CD4-positive, alpha-beta T cell (primary cell): ENCODE measurements around the gene ARL10. TPM values are rescaled to one million over a fixed set of nuclear protein-coding genes. Genes with fewer than 3 reads are reported as not detected.

Experiments used
- ATAC-seq: fragments of 200-7000 bp; cut with Tn5 transposase; one replicate; pipeline ENCODE4 v1.10.0; 2022; ENCODE audit warnings: mild to moderate bottlenecking; ENCODE audit not compliant: poor library complexity
- CTCF ChIA-PET: fragments of 350-600 bp; sonication (Branson Sonifier 250); formaldehyde crosslinking; loops from one replicate; lab custom pipeline; 2021; ENCODE audit warnings: antibody characterized with exemption, inconsistent platforms; lab: Charles Lee
- POLR2A ChIA-PET: fragments of 350-600 bp; sonication (Branson Sonifier 250); formaldehyde crosslinking; loops from one replicate; lab custom pipeline; 2021; ENCODE audit warnings: antibody characterized with exemption, inconsistent platforms; lab: Charles Lee
- DNase-seq, 14 experiments: peaks; one replicate each; pipeline ENCODE4 v3.0.0-alpha.2; 2013 to 2020; ENCODE audit warnings: mixed read lengths in 2 of 14
- H3K27ac ChIP-seq, 2 donors: one replicate each; pipeline versions ENCODE4 v1.5.1 to v1.7.0; 2013; ENCODE audit warnings: low read length in 2 of 2, low read depth in 1 of 2, mild to moderate bottlenecking in 1 of 2
- H3K27me3 ChIP-seq, 2 experiments: 1 replicate in 1 of 2; 2 replicates in 1 of 2; pipeline versions ENCODE4 v1.6.1 to v1.7.0; 2013; ENCODE audit warnings: low read length in 2 of 2, control low read depth in 1 of 2, mild to moderate bottlenecking in 1 of 2, moderate library complexity in 1 of 2; ENCODE audit not compliant: insufficient read depth in 2 of 2, control insufficient read depth in 1 of 2
- H3K36me3 ChIP-seq: one replicate; pipeline ENCODE4 v1.6.1; 2013; ENCODE audit warnings: low read length, control low read depth; ENCODE audit not compliant: insufficient read depth
- H3K4me1 ChIP-seq: one replicate; pipeline ENCODE4 v1.6.1; 2013; ENCODE audit warnings: low read length, control low read depth; ENCODE audit not compliant: insufficient read depth
- H3K4me3 ChIP-seq: one replicate; pipeline ENCODE4 v1.5.1; 2013; ENCODE audit warnings: mild to moderate bottlenecking, low read length, moderate library complexity
- H3K9me3 ChIP-seq, 2 experiments: 1 replicate in 1 of 2; 2 replicates in 1 of 2; pipeline versions ENCODE4 v1.6.1 to v1.7.0; 2013; ENCODE audit warnings: low read length in 2 of 2, mild to moderate bottlenecking in 2 of 2, control low read depth in 1 of 2, moderate library complexity in 1 of 2; ENCODE audit not compliant: control insufficient read depth in 1 of 2, insufficient read depth in 1 of 2
- H3K27ac Mint-ChIP-seq: one replicate; pipeline ENCODE4 v1.8.0; 2020; ENCODE audit warnings: mixed read lengths
- H3K27me3 Mint-ChIP-seq: one replicate; pipeline ENCODE4 v1.8.0; 2021; ENCODE audit warnings: mixed read lengths
- H3K36me3 Mint-ChIP-seq: one replicate; pipeline ENCODE4 v1.8.0; 2021; ENCODE audit warnings: low read depth, mixed read lengths
- H3K4me1 Mint-ChIP-seq: one replicate; pipeline ENCODE4 v1.8.0; 2021; ENCODE audit warnings: low read depth, mixed read lengths
- H3K4me3 Mint-ChIP-seq: one replicate; pipeline ENCODE4 v1.8.0; 2020; ENCODE audit warnings: mild to moderate bottlenecking, mixed read lengths
- H3K9me3 Mint-ChIP-seq: one replicate; pipeline ENCODE4 v1.8.0; 2020; ENCODE audit warnings: mixed read lengths
- CTCF ChIP-seq: fragments of 200-600 bp; IDR thresholded peaks from one replicate; pipeline ENCODE4 v1.8.0; 2022; ENCODE audit warnings: antibody characterized with exemption, mild to moderate bottlenecking
- intact Hi-C, 2 experiments: fragments of 100-400 bp; cut with DNase I in 1 of 2; cut with micrococcal nuclease in 1 of 2; formaldehyde crosslinking; loops; one replicate each; pipeline versions ENCODE4 v1.15.1 to v1.9.0; 2023 to 2025; cut with DNase I, micrococcal nuclease
- total RNA-seq, 174 experiments: library from RNA in 2 of 174; stranded (reverse) in 2 of 174; gene quantifications; one replicate each; pipeline ENCODE4 v1.2.3 and lab custom pipeline; 2021 to 2026

Gene ARL10
- total RNA-seq, 2 experiments from 2014 or later = 3.2 to 4.4 TPM

GRCh38 chr5:176394096-176394495, 28.8 kb downstream of the ARL10 start:
- H3K4me1 Mint-ChIP-seq = peaks cover 5% of the 10 kb centered on the region
- Histone ChIP-seq H3K36me3 (peaks cover 25% of the 10 kb centered on the region), H3K4me1 (peaks cover 13% of the 10 kb centered on the region), H3K27ac (no peak overlapping the region), H3K9me3 (peaks cover 0 to 5% of the 10 kb centered on the region in 2 experiments), H3K27me3 (no peaks in the 10 kb centered on the region), H3K4me3 (no peak overlapping the region)
- TF ChIP-seq CTCF = no peak
- H3K36me3 Mint-ChIP-seq = peaks cover 44% of the 10 kb centered on the region
- ChIA-PET POLR2A (no interaction called here), CTCF (no interaction called here)
- ATAC-seq = no peak
- no peak overlapping the region for H3K27ac Mint-ChIP-seq
- DNase-seq = peak in 1 of 14 experiments; percentile 10
- no peaks in the 10 kb centered on the region for H3K9me3 Mint-ChIP-seq
- H3K4me3 Mint-ChIP-seq = no peak overlapping the region
- intact Hi-C loops = no loop called here
- no peaks in the 10 kb centered on the region for H3K27me3 Mint-ChIP-seq

DNA sequence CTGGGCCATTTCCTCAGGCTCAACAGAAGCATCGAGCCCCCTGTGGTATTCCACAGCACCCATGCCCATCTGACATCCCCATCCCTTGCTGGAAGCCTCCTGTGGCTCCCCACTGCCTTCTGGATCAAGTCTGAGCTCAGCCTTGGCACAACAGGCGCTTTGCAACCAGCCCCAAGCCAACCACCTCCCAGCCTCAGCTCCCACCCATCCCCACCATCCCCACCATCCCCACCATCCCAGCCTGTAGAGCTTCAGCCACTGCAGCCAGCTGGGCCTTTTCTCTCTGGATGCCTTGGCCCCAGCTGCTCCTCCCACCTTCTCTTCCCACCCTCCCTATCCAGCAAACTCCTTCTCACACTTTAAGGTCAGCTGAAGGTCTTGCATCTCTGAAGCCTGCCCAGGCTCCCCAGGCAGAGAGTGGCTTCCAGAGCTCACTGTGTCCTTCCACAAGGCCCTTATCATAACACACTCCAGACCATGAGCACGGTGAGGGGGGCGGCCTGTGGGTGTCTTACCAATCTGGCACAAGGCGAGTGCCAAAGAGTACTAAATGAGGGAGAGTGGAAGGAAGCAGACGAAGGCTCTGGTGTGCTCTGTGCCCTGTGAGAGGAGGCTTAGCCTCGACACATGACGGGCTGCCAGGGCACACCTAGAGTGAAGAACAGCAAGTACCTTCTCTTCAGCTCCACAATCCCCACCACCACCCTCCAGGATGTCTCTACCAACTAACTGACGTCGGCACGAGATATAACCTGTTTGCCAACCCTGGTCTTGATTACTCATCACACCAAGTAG, 29.8 kb downstream of the ARL10 start:
- Mint-ChIP-seq H3K27ac (no peak overlapping the region), H3K9me3 (no peaks in the 10 kb centered on the region), H3K27me3 (no peaks in the 10 kb centered on the region), H3K36me3 (peaks cover 37% of the 10 kb centered on the region), H3K4me1 (no peaks in the 10 kb centered on the region), H3K4me3 (no peak overlapping the region)
- H3K9me3 ChIP-seq = peaks cover 0 to 5% of the 10 kb centered on the region in 2 experiments
- intact Hi-C loops = no loop called here
- TF ChIP-seq CTCF = no peak
- H3K27ac ChIP-seq = no peak overlapping the region
- DNase-seq (peak in 1 of 14 experiments; percentile 7), ATAC-seq (no peak)
- no peak overlapping the region for H3K4me3 ChIP-seq
- H3K4me1 ChIP-seq = peaks cover 3% of the 10 kb centered on the region
- no peaks in the 10 kb centered on the region for H3K27me3 ChIP-seq
- ChIA-PET POLR2A (no interaction called here), CTCF (no interaction called here)
- peaks cover 25% of the 10 kb centered on the region for H3K36me3 ChIP-seq

DNA sequence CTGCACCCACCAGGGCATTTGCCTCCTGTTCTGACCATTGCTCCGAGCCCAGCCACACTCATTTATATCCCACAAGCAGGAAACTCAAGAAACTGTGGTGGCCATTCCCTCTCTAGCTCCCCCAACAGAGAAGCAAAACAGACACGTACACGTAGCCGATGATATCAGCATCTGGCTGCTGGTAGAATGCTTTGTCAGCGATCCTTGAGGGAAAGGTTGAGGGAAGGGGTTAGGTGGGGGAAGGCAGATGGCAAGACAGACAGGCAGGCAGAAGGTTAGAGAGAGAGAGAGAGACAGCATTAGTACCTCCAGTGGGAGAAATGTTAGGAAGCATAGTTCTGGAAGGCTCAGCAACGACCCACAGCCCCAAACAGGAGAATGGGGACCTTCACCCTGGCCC, 31.0 kb downstream of the ARL10 start:
- no peak for ATAC-seq
- H3K27me3 ChIP-seq = no peaks in the 10 kb centered on the region
- intact Hi-C loops = no loop called here
- no peaks in the 10 kb centered on the region for H3K4me1 ChIP-seq
- no peak for DNase-seq
- Mint-ChIP-seq H3K4me1 (no peaks in the 10 kb centered on the region), H3K36me3 (peaks cover 48% of the 10 kb centered on the region), H3K27me3 (no peaks in the 10 kb centered on the region), H3K4me3 (no peak overlapping the region), H3K9me3 (no peaks in the 10 kb centered on the region), H3K27ac (no peak overlapping the region)
- POLR2A ChIA-PET = no interaction called here
- peaks cover 0 to 5% of the 10 kb centered on the region in 2 experiments for H3K9me3 ChIP-seq
- no peak for TF ChIP-seq CTCF
- CTCF ChIA-PET = no interaction called here
- peaks cover 32% of the 10 kb centered on the region for H3K36me3 ChIP-seq
- no peak overlapping the region for H3K27ac ChIP-seq
- H3K4me3 ChIP-seq = no peak overlapping the region
